Prostate gland (tissue), 2 donors: ENCODE measurements around the gene GRK7. TPM values are rescaled to one million over a fixed set of nuclear protein-coding genes. Genes with fewer than 3 reads are reported as not detected.

Experiments
- DNase-seq: peaks from one replicate; pipeline ENCODE4 v3.0.0-alpha.2; 2019; ENCODE audit warnings: low spot score
- H3K27ac ChIP-seq, 2 donors: fragments of 200-600 bp; sonication (generic); 2 replicates each; pipeline ENCODE4 v1.5.1; 2017 to 2019
- H3K27me3 ChIP-seq: fragments of 200-600 bp; sonication (generic); replicated peaks from 2 replicates; pipeline ENCODE4 v1.5.1; 2019; ENCODE audit not compliant: insufficient read depth
- H3K36me3 ChIP-seq, 2 donors: fragments of 200-600 bp; sonication (generic); 1 replicate in 1 of 2; 2 replicates in 1 of 2; pipeline versions ENCODE4 v1.5.1 to v1.8.1; 2017 to 2019
- H3K4me1 ChIP-seq: fragments of 200-600 bp; sonication (generic); replicated peaks from 2 replicates; pipeline ENCODE4 v1.5.1; 2019
- H3K4me3 ChIP-seq, 2 donors: fragments of 200-600 bp; sonication (generic); 2 replicates each; pipeline ENCODE4 v1.5.1; 2017 to 2019
- H3K9me3 ChIP-seq: fragments of 200-600 bp; sonication (generic); 2 replicates; pipeline ENCODE4 v1.5.1; 2017
- CTCF ChIP-seq, 4 experiments: fragments of 200-600 bp in 2 of 4; fragments of 450-650 bp in 2 of 4; sonication (generic) in 2 of 4; IDR thresholded peaks; 1 replicate in 3 of 4; 2 replicates in 1 of 4; pipeline ENCODE4 v1.5.1; 2016 to 2019; ENCODE audit warnings: antibody characterized with exemption in 4 of 4, mild to moderate bottlenecking in 2 of 4, moderate library complexity in 2 of 4
- POLR2A ChIP-seq: fragments of 450-650 bp; IDR thresholded peaks from one replicate; pipeline ENCODE4 v1.6.1; 2016; ENCODE audit warnings: antibody characterized with exemption, mild to moderate bottlenecking
- POLR2AphosphoS5 ChIP-seq: sonication (generic); formaldehyde crosslinking; IDR thresholded peaks from one replicate; pipeline ENCODE4 v1.6.1; 2017; ENCODE audit warnings: antibody characterized with exemption
- WGBS: methylation state at CpG from one replicate; pipeline ENCODE4 v1.1.5; 2018; 5-methylcytosine and 5-hydroxymethylcytosine counted together
- intact Hi-C: fragments of 100-400 bp; cut with DNase I; formaldehyde crosslinking; loops from one replicate; pipeline ENCODE4 v1.14.2; 2022
- total RNA-seq, 2 donors: library from RNA; depleted of rRNA; stranded (reverse); fragments of >200 nt; gene quantifications; one replicate each; pipeline ENCODE4 v1.1.0, GENCODE V29; 2016

GRK7 gene
- total RNA-seq = under 1 TPM in 1 of 2 donors, not detected in 1; 0.17 TPM

- no peaks in the 10 kb centered on the region for H3K27me3 ChIP-seq
- TF ChIP-seq POLR2AphosphoS5 (no peak), CTCF (IDR thresholded peaks at IDR 0.05) (no peak)
- H3K4me3 ChIP-seq = no peak within 1 kb of the TSS
- intact Hi-C loops = no loop called here
- H3K4me1 ChIP-seq = no peaks in the 10 kb centered on the region
- H3K9me3 ChIP-seq = no peaks in the 10 kb centered on the region
- DNase-seq = no peak
- WGBS = 98% methylated on average over 9 of the region's 9 CpGs
- H3K36me3 ChIP-seq = no peaks in the 10 kb centered on the region
- H3K27ac ChIP-seq = no peak within 1 kb of the TSS
Observed at GRCh38 chr3:141763088-141763750, at the start of gene GRK7. Gene GRK7, plus strand, starts transcription at chr3:141763408. Its CDS starts 14,877 bp downstream, at chr3:141778285.

- no peak overlapping the region for H3K4me3 ChIP-seq
- H3K4me1 ChIP-seq = no peaks in the 10 kb centered on the region
- H3K27me3 ChIP-seq = no peaks in the 10 kb centered on the region
- H3K36me3 ChIP-seq = no peaks in the 10 kb centered on the region
- no peaks in the 10 kb centered on the region for H3K9me3 ChIP-seq
- H3K27ac ChIP-seq = no peak overlapping the region
- no peak for TF ChIP-seq POLR2AphosphoS5
- TF ChIP-seq POLR2A = no peak
- no peak for TF ChIP-seq CTCF (IDR thresholded peaks at IDR 0.05)
- intact Hi-C loops = no loop called here
- DNase-seq = no peak
- WGBS = 94% methylated on average over 1 of the region's 1 CpG
Observed at GRCh38 chr3:141714671-141715070, 48.5 kb upstream of the GRK7 start.

- Histone ChIP-seq H3K27me3 (no peaks in the 10 kb centered on the region), H3K36me3 (no peaks in the 10 kb centered on the region), H3K9me3 (no peaks in the 10 kb centered on the region), H3K27ac (no peak overlapping the region), H3K4me1 (no peaks in the 10 kb centered on the region), H3K4me3 (no peak overlapping the region)
- TF ChIP-seq POLR2A (no peak), POLR2AphosphoS5 (no peak), CTCF (IDR thresholded peaks at IDR 0.05) (no peak)
- DNase-seq = no peak
- 75% methylated on average over 2 of the region's 2 CpGs for WGBS
- intact Hi-C loops = no loop called here
Observed at GRCh38 chr3:141722081-141722480, 41.1 kb upstream of the GRK7 start.

GRCh38 chr3:141722648-141723047 is 40.6 kb upstream of the GRK7 start:
- no peaks in the 10 kb centered on the region for H3K27me3 ChIP-seq
- no peaks in the 10 kb centered on the region for H3K9me3 ChIP-seq
- H3K4me1 ChIP-seq = no peaks in the 10 kb centered on the region
- intact Hi-C loops = no loop called here
- TF ChIP-seq CTCF (IDR thresholded peaks at IDR 0.05) (no peak), POLR2A (no peak), POLR2AphosphoS5 (no peak)
- no peak for DNase-seq
- no peak overlapping the region for H3K27ac ChIP-seq
- no peak overlapping the region for H3K4me3 ChIP-seq
- WGBS = 71% methylated on average over 2 of the region's 2 CpGs
- no peaks in the 10 kb centered on the region for H3K36me3 ChIP-seq

GRCh38 chr3:141723255-141723654 is 40.0 kb upstream of the GRK7 start:
- Histone ChIP-seq H3K9me3 (no peaks in the 10 kb centered on the region), H3K27me3 (no peaks in the 10 kb centered on the region), H3K27ac (no peak overlapping the region), H3K4me3 (no peak overlapping the region), H3K36me3 (no peaks in the 10 kb centered on the region), H3K4me1 (no peaks in the 10 kb centered on the region)
- no peak for TF ChIP-seq POLR2AphosphoS5
- TF ChIP-seq CTCF (IDR thresholded peaks at IDR 0.05) = no peak
- no peak for TF ChIP-seq POLR2A
- DNase-seq = no peak
- intact Hi-C loops = no loop called here
